ENCODE data around the gene CLIC6.

DNA sequence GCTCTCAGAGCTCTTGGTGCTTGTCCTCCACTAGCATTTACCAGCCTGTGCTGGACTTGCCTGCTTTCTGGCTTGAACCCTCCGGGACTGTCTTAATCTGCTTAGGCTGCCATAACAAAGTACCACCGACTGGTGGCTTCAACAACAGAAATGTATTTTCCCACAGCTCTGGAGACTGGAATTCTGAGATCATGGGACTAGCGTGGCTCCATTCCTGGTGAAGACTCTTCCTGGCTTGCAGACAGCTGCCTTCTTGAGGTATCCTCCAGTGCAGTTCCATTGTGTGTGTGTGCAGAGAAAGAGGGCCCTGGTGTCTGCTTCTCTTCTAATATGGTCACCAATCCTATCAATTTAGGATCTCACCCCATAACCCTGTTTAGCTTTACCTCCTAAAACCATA lies 31.8 kb upstream of the CLIC6 start:
- TF ChIP-seq, protein P1, sequence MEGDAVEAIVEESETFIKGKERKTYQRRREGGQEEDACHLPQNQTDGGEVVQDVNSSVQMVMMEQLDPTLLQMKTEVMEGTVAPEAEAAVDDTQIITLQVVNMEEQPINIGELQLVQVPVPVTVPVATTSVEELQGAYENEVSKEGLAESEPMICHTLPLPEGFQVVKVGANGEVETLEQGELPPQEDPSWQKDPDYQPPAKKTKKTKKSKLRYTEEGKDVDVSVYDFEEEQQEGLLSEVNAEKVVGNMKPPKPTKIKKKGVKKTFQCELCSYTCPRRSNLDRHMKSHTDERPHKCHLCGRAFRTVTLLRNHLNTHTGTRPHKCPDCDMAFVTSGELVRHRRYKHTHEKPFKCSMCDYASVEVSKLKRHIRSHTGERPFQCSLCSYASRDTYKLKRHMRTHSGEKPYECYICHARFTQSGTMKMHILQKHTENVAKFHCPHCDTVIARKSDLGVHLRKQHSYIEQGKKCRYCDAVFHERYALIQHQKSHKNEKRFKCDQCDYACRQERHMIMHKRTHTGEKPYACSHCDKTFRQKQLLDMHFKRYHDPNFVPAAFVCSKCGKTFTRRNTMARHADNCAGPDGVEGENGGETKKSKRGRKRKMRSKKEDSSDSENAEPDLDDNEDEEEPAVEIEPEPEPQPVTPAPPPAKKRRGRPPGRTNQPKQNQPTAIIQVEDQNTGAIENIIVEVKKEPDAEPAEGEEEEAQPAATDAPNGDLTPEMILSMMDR (IDR thresholded peaks at IDR 0.05), result no peak
- TF ChIP-seq POLR2A (IDR thresholded peaks at IDR 0.05), result no peak

Measured in testis (tissue), 2 donors.